ENCODE data around the gene TLNRD1.

The TLNRD1 gene

GRCh38 chr15:81026836-81027599, 26.3 kb downstream of the TLNRD1 start:
- no peak for DNase-seq (ENCODE audit: low spot score)

DNA sequence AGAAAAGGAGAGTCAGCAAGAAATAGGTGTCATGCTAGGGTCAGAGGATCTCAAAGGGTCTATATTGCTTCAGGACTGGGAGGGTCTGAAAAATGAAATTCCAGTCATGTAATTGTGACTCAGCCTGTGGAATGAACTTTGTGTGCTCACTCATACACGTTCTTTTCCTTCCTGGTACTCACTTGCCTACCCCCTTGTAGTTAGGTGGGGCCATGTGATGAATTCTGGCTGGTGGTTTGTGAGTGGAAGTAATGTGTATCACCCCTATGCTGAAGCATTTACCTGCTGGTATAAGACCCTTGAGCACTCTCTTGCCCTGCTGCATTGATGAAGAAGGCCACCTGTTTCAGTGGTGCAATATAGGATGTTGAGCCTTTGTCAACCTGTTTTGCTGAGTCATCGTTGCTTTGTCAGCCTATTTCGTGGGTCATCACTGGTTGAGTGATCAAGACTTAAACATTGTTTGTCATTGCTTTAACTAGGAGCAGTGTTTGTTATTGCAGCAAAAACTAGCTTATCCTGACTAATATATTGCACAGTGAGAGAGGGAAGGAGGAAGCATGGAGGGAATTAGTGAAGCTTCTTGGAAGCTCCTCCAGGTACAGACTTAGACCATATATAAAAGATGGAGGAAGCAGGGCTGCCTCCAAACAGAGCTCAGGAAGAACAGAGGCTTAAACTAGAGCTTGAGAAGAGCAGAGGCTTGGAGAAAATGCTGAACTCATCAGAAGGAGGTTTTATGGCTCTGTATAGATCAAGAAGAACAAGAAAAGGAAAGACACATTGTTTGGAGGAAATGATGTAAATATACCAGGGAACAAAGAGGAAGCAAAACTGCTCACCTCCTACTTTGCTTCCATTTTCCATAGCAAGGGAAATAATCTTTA, 28.9 kb downstream of the TLNRD1 start:
- no peak for DNase-seq (ENCODE audit: low spot score)

DNA sequence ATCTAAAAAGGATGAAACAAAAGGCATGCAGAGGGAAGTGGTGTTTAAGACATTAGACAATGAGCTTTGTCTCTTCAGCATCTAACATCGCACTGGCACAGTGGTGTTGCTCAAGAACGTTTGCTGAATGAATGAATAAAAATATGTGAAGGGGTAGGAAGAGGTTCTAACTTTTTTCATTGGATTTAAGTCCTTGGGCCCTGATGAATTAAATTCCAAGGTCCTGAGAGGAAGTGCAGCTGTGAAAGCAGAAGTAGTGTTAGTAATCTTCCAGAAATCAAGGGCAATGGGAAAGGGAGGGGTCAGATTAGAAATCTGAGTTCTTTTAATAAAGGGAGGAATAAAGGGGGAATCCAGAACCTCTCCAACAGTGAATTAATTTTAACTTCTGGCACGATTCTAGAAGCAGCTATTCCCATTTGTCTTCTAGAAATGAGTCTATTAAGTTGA, 29.6 kb downstream of the TLNRD1 start:
- no peak for DNase-seq (ENCODE audit: low spot score)

GRCh38 chr15:81031203-81031602, 30.5 kb downstream of the TLNRD1 start:
- no peak for DNase-seq (ENCODE audit: low spot score)

- no peak for DNase-seq (ENCODE audit: low spot score)
Observed at GRCh38 chr15:81032355-81032754, 31.6 kb downstream of the TLNRD1 start.

- no peak for DNase-seq (ENCODE audit: low spot score)
Observed at GRCh38 chr15:81032818-81033217, 32.1 kb downstream of the TLNRD1 start.

GRCh38 chr15:81033508-81033907, 32.8 kb downstream of the TLNRD1 start:
- no peak for DNase-seq (ENCODE audit: low spot score)

DNA sequence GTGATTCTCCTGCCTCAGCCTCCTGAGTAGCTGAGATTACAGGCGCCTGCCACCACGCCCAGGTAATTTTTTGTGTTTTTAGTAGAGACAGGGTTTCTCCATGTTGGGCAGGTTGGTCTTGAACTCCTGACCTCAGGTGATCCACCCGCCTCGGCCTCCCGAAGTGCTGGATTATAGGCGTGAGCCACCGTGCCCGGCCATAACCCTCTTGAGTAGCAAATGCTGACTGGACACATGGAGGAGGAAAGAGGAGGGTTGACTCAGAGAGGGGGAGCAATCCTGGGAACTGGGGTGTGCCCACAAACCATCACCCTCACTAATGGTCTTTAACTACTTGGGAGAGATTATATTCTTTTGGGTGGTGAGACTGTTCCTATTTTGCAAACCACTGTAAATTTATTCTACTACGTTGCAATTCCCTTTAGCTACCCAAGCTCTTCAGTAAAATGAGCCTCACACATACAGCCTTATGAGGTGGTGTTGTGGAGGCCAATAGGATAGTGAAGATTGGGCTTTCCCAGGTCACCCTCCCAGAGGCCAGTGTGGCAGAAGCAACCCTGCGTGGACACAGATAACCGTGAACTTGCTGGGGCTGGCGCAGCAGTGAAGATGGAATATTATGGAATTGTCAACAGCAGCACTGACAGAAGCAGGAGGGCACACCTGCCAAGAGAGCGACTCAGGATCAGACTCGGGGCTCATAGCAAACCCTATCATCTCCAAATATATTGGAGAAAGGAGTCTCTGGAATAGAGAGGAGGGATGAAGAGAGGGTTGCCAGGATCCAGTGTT, 37.4 kb downstream of the TLNRD1 start:
- no peak for DNase-seq (ENCODE audit: low spot score)

GRCh38 chr15:81038975-81039607, 38.4 kb downstream of the TLNRD1 start:
- DNase-seq (ENCODE audit: low spot score): no peak

DNA sequence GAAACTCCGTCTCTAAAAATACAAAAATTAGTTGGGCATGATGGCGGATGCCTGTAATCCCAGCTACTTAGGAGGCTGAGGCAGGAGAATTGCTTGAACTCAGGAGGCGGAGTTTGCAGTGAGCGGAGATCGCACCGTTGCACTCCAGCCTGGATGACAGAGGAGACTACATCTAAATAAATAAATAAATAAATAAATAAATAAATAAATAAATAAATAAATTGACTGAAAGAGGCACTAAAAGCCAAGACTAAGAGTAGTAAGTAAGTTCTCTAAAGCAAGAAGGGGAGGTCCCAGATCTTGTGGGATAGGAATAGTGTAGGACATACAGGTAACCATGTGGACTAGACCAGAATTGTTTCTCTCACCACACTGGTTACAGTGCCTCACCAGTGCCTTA, 40.0 kb downstream of the TLNRD1 start:
- no peak for DNase-seq (ENCODE audit: low spot score)

DNA sequence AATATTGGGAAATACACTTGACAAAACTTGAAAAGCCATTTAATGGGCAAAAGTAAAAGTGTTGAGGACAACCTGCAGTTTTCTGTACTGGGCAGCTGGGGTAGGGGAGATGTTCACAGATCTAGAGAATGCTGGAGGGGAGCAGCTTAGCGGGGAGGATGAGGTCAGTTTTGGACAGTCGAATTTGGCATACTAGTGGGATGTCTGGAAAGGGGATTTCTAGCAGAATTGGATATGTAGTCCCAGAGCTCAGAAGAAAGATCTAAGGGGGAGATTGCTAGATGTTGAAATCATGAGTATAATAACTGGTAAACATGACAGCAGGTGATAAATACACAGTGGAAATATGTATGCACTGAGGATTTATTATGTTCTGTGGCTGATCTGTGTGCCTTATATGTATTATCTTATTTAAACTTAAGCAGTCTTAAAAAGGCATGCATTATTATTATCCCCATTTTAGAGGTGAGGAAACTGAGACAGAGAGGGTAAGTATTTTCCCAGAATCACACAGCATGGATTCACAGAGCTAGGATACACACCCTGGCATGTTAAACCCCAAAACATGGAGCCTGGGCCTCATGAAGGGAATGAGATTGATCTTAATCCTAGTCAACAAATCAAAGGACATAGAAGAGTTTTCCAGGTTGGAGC, 42.7 kb downstream of the TLNRD1 start:
- DNase-seq (ENCODE audit: low spot score): no peak

DNA sequence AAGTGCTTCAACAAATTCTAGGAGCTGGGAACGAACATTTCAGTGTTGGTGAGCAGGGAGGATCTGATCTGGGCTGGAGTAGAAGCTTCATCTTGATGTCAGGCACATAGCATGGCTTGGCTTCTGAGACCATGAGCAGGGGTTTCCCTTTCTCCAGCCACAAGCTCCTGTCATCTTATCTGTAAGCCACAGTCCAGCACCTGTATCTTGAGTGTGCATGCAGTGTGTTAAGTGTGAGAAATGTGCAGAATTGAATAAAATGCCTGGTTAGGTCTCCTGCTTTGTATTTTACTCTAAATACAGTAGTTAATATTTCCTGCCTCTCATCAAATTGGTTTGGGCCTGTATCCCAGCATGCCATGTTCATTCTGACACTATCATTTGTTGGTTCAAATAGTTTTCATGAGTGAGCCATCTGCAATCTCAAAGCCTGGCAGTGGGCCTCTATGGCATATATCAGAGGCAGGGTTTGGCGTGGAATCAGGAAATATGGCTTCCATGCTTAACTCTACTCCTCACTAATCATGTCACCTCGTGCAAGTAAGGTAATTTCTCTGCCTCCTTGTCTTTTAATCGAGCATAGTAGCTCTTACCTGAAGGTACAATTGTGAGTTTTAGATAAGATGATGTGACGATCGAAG, 43.3 kb downstream of the TLNRD1 start:
- DNase-seq (ENCODE audit: low spot score): no peak

DNA sequence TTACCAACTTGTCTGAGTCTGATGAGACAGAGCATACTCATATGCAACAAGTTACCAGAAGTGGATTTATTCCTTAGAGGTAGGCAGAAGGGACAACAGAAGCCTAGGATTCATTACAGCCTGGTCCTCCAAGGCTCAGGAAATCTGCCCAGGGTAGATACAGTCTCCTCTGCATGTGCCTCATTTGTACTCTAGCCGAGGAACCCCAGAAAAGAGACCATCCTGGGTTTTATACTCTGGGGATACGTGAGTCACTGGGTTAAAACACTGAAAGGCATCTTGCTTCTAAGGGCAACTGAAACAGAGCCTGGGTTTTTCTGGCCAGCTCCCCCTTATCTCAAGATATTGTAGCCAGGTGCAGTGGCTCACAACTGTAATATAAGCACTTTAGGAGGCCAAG, 45.6 kb downstream of the TLNRD1 start:
- DNase-seq (ENCODE audit: low spot score): no peak

GRCh38 chr15:81047928-81048327, 47.2 kb downstream of the TLNRD1 start:
- DNase-seq (ENCODE audit: low spot score): no peak

DNA sequence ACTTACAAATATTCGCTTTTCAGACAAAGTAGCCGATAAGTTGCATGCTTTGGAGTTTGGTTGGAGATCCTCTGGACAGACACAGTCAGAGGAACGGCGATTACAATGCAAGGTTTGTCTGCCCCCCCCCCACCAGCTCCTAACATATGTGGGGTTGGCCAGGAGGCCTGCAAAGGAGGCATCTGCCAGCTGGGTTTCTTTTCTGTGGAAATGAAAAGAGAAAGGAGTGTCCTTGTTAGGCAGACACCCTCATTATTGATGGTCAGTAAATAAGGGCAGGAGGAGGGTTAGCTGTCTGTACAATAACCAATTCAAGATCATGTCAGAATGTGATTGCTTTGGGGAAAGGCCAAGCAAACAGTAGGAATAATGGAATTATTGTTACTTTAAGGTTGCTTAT, 49.1 kb downstream of the TLNRD1 start:
- no peak for DNase-seq (ENCODE audit: low spot score)

DNA sequence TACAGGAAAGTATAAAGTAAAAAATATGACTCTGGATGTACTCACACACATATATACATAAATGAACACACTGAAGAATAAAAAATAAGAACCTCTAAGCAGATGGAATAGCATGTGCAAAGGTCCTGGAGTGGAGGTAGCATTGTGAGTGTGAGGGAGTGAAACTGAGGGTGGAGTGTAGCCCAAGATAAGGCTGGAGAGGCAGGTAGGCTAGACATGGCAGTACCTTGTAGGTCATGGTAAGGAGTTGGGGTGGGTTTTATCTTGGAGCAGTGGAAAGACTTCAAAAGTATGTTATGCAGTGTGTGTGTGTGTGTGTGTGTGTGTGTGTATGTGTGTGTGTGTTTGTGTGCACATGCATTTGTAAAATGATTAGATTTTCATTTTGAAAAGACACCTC, 49.5 kb downstream of the TLNRD1 start:
- DNase-seq (ENCODE audit: low spot score): no peak

GRCh38 chr15:81050805-81051204, 50.1 kb downstream of the TLNRD1 start:
- no peak for DNase-seq (ENCODE audit: low spot score)

DNA sequence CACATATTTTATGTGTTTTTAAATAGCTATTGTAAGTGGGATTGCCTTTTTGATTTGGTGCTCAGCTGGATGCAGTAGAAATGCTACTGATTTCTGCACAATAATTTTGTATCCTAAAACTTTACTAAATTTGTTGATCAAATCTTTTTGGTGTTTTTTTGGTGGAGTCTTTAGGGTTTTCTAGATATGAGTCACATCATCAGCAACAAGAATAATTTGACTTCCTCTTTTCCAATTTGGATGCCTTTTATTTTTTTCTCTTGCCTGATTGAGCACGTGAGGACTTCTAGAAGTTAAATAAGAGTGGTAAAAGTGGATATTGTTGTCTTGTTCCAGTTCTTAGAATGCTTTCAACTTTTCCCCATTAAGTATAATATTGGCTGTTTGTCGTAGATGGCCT, 51.3 kb downstream of the TLNRD1 start:
- no peak for DNase-seq (ENCODE audit: low spot score)

DNA sequence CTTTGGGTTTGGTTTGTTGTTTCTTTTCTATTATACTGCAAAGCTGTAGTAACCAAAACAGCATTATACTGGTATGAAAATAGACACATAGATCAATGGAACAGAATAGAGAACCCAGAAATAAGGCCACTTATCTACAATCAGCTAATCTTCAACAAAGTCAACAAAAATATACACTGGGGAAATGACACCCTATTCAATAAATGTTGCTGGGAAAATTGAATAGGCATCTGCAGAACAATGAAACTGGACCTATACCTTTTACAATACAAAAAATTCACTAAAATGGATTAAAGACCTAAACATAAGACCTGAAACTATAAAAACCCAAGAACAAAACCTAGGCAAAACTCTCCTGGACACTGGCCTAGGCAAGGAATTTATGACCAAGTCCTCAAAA, 52.9 kb downstream of the TLNRD1 start:
- DNase-seq (ENCODE audit: low spot score): no peak

DNA sequence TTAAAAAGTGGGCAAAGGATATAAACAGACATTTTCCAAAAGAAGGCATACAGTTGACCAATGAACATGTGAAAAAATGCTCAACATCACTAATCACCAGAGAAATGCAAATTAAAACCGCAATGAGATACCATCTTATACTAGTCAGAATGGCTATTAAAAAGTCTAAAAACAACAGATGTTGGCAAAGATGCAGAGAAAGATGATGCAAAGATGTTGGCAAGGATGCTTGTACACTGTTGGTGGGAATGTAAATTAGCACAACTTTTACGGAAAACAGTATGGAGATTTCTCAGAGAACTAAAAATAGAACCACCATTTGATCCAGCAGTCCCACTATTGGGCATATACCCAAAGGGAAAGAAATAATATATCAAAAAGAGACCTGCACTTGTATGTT, 53.5 kb downstream of the TLNRD1 start:
- DNase-seq (ENCODE audit: low spot score): no peak
